H1 (cell line): ENCODE measurements around the gene EEPD1.

Experiments
- ATF2 ChIP-seq: IDR thresholded peaks from 2 replicates; pipeline ENCODE4 v1.6.1; 2012; ENCODE audit warnings: low read length, inconsistent platforms
- EP300 ChIP-seq, 2 experiments: IDR thresholded peaks; 1 replicate in 1 of 2; 2 replicates in 1 of 2; pipeline ENCODE4 v1.6.1; 2011 to 2012; ENCODE audit warnings: low read depth in 2 of 2, low read length in 2 of 2, mild to moderate bottlenecking in 2 of 2, borderline replicate concordance in 1 of 2, inconsistent platforms in 1 of 2, moderate library complexity in 1 of 2
- EZH2 ChIP-seq: fragments of 200-600 bp; sonication (generic); IDR thresholded peaks from 2 replicates; pipeline ENCODE4 v1.7.1; 2012; ENCODE audit warnings: low read depth, mild to moderate bottlenecking, moderate library complexity, low read length, inconsistent platforms; ENCODE audit not compliant: severe bottlenecking
- NRF1 ChIP-seq: IDR thresholded peaks from 2 replicates; pipeline ENCODE4 v1.6.1; 2011; ENCODE audit warnings: mild to moderate bottlenecking, low read depth, low read length, improper control_type of control experiment
- POLR2A ChIP-seq, 2 experiments: IDR thresholded peaks; 1 replicate in 1 of 2; 2 replicates in 1 of 2; pipeline ENCODE4 v1.6.1; 2011; ENCODE audit warnings: low read depth in 2 of 2, low read length in 2 of 2, mild to moderate bottlenecking in 2 of 2; ENCODE audit errors: control extremely low read depth in 1 of 2
- POLR2AphosphoS5 ChIP-seq: IDR thresholded peaks from 2 replicates; pipeline ENCODE4 v1.6.1; 2011; ENCODE audit warnings: low read depth, low read length
- SIN3A ChIP-seq, 2 experiments: IDR thresholded peaks in 1 of 2; conservative IDR thresholded peaks in 1 of 2; 2 replicates each; pipeline ENCODE4 v1.6.1; 2011 to 2012; ENCODE audit warnings: low read length in 2 of 2, improper control_type of control experiment in 1 of 2, low read depth in 1 of 2, mild to moderate bottlenecking in 1 of 2
- SP1 ChIP-seq: IDR thresholded peaks from 2 replicates; pipeline ENCODE4 v1.6.1; 2011; ENCODE audit warnings: low read depth, low read length
- TAF1 ChIP-seq: IDR thresholded peaks from 2 replicates; pipeline ENCODE4 v1.6.1; 2011; ENCODE audit warnings: mild to moderate bottlenecking, low read depth, low read length
- TF ChIP-seq, protein P1 (sequence below), 3 experiments: IDR thresholded peaks; 1 replicate in 2 of 3; 2 replicates in 1 of 3; pipeline versions ENCODE4 v1.5.1 to v1.6.1; 2011; ENCODE audit warnings: low read length in 3 of 3, mild to moderate bottlenecking in 3 of 3, inconsistent platforms in 2 of 3, low read depth in 1 of 3, moderate library complexity in 1 of 3; ENCODE audit not compliant: insufficient read depth in 1 of 3; ENCODE audit errors: control extremely low read depth in 1 of 3

DNA sequence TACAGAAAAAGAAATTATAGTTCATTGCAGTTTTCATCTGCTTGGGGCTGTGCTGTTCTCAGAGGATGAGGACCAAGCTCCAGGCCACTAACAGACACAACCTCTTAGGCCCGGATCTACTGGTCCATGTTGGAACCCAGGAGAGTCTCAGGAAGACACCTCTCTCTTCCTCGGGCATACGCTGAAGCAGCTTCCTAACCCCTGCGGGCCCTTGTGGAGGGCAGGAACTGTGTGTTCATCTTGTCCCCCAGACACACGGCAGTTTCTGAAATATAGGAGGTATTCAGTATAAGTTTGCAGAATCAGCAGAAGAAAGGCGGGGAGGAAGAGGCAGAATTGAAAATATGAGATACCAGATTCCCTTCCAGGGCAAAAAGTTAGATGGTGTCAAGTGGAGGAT lies 78.4 kb downstream of the EEPD1 start:
- no peak for TF ChIP-seq SIN3A (conservative IDR thresholded peaks at IDR 0.05 in 1 of 2, IDR thresholded peaks at IDR 0.05 in 1 of 2; ENCODE audit: low read depth in 1 of 2, low read length in 2 of 2)
- TF ChIP-seq POLR2A (IDR thresholded peaks at IDR 0.05; ENCODE audit: control extremely low read depth in 1 of 2, low read depth in 2 of 2, low read length in 2 of 2): no peak
- no peak for TF ChIP-seq SP1
- no peak for TF ChIP-seq TAF1
- TF ChIP-seq, protein P1, sequence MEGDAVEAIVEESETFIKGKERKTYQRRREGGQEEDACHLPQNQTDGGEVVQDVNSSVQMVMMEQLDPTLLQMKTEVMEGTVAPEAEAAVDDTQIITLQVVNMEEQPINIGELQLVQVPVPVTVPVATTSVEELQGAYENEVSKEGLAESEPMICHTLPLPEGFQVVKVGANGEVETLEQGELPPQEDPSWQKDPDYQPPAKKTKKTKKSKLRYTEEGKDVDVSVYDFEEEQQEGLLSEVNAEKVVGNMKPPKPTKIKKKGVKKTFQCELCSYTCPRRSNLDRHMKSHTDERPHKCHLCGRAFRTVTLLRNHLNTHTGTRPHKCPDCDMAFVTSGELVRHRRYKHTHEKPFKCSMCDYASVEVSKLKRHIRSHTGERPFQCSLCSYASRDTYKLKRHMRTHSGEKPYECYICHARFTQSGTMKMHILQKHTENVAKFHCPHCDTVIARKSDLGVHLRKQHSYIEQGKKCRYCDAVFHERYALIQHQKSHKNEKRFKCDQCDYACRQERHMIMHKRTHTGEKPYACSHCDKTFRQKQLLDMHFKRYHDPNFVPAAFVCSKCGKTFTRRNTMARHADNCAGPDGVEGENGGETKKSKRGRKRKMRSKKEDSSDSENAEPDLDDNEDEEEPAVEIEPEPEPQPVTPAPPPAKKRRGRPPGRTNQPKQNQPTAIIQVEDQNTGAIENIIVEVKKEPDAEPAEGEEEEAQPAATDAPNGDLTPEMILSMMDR (IDR thresholded peaks at IDR 0.05; ENCODE audit: control extremely low read depth in 1 of 3, insufficient read depth in 1 of 3, low read depth in 1 of 3, low read length in 3 of 3): no peak
- no peak for TF ChIP-seq ATF2
- TF ChIP-seq POLR2AphosphoS5: no peak
- TF ChIP-seq NRF1: no peak
- no peak for TF ChIP-seq EZH2
- no peak for TF ChIP-seq EP300 (IDR thresholded peaks at IDR 0.05; ENCODE audit: borderline replicate concordance in 1 of 2, low read depth in 2 of 2, low read length in 2 of 2)
